Adrenal gland (tissue), 5 donors: ENCODE results near the gene CALML6.

Experiments used
- CTCF ChIP-seq, 6 experiments: fragments of 450-650 bp in 4 of 6; fragments of 200-600 bp in 2 of 6; sonication (generic) in 1 of 6; IDR thresholded peaks; 1 replicate in 5 of 6; 2 replicates in 1 of 6; pipeline versions ENCODE4 v1.5.1 to v1.8.0; 2016 to 2021; ENCODE audit warnings: antibody characterized with exemption in 6 of 6, mild to moderate bottlenecking in 2 of 6, moderate library complexity in 1 of 6
- POLR2A ChIP-seq, 2 donors: fragments of 450-650 bp; IDR thresholded peaks; one replicate each; pipeline ENCODE4 v1.6.1; 2017; ENCODE audit warnings: antibody characterized with exemption in 2 of 2, mild to moderate bottlenecking in 2 of 2, moderate library complexity in 1 of 2
- donor health status: DM: no; HTN: no; CAD: no.

- TF ChIP-seq CTCF (IDR thresholded peaks at IDR 0.05) = no peak
- no peak for TF ChIP-seq POLR2A (IDR thresholded peaks at IDR 0.05)
Observed at GRCh38 chr1:1938613-1939295, 23.7 kb downstream of the CALML6 start.
